Nephron progenitor cell (in vitro differentiated cells): ENCODE results near the gene THAP12.

ENCODE experiments used
- DNase-seq: peaks from one replicate; pipeline ENCODE4 v3.0.0; 2021
- H3K27ac Mint-ChIP-seq: 2 replicates; pipeline ENCODE4 v1.8.0; 2021; ENCODE audit warnings: mild to moderate bottlenecking, moderate library complexity, mixed read lengths
- H3K27me3 Mint-ChIP-seq: 2 replicates; pipeline ENCODE4 v1.8.0; 2021; ENCODE audit warnings: mild to moderate bottlenecking, low read depth, mixed read lengths; ENCODE audit not compliant: poor library complexity
- H3K36me3 Mint-ChIP-seq: 2 replicates; pipeline ENCODE4 v1.8.0; 2021; ENCODE audit warnings: low read depth, mixed read lengths
- H3K4me1 Mint-ChIP-seq: 2 replicates; pipeline ENCODE4 v1.8.0; 2021; ENCODE audit warnings: mixed read lengths
- H3K4me3 Mint-ChIP-seq: 2 replicates; pipeline ENCODE4 v1.8.0; 2021; ENCODE audit warnings: mild to moderate bottlenecking, moderate library complexity, mixed read lengths
- H3K9me3 Mint-ChIP-seq: 2 replicates; pipeline ENCODE4 v1.8.0; 2021; ENCODE audit warnings: mild to moderate bottlenecking, moderate library complexity, mixed read lengths
- TF ChIP-seq, protein P1 (sequence below): fragments of 200-600 bp; sonication (generic); IDR thresholded peaks from 2 replicates; pipeline ENCODE4 v1.5.0; 2021; ENCODE audit warnings: antibody characterized with exemption

The THAP12 gene

DNA sequence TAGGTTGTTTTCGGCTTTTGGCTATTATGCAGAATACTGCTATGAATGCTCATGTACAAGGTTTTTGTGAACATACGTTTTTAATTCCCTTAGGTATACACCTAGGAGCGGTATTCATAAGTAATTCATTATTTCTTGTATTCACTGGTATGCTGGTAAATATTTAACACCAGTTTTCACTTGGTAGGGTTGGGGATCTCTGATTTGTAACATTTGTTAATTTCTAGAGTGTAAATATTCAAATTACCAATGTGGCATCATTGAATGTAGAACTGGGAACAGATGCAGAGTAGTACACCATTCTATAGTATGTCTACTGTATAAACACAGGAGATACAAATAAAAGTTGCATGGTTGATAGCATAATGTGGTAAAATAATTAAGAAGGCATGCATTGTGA lies 16.5 kb upstream of the THAP12 start:
- Mint-ChIP-seq H3K9me3 (no peaks in the 10 kb centered on the region), H3K4me3 (no peak overlapping the region), H3K27ac (no peak overlapping the region)

DNA sequence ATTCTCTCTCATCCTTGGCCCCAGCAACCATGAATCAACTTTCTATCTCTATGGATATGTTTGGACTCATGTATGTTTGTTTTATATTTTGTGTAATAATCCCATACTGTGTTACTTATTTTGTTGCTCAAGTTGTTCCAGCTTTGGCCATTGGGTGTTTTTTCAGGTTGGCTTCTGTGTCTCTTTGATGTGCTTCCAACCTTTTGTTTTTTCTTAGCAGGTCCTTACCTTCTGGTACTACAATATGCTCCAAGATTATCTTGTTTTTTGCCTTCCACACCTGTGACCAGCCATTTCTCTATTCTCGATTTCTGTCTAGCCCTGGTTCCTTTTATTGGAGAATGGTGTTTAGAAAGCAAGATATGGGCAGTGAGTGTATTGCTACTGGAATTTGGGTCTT lies 14.4 kb upstream of the THAP12 start:
- H3K36me3 Mint-ChIP-seq = peaks cover 26% of the 10 kb centered on the region
- no peak for DNase-seq
- peaks cover 13% of the 10 kb centered on the region for H3K4me1 Mint-ChIP-seq
- TF ChIP-seq, protein P1, sequence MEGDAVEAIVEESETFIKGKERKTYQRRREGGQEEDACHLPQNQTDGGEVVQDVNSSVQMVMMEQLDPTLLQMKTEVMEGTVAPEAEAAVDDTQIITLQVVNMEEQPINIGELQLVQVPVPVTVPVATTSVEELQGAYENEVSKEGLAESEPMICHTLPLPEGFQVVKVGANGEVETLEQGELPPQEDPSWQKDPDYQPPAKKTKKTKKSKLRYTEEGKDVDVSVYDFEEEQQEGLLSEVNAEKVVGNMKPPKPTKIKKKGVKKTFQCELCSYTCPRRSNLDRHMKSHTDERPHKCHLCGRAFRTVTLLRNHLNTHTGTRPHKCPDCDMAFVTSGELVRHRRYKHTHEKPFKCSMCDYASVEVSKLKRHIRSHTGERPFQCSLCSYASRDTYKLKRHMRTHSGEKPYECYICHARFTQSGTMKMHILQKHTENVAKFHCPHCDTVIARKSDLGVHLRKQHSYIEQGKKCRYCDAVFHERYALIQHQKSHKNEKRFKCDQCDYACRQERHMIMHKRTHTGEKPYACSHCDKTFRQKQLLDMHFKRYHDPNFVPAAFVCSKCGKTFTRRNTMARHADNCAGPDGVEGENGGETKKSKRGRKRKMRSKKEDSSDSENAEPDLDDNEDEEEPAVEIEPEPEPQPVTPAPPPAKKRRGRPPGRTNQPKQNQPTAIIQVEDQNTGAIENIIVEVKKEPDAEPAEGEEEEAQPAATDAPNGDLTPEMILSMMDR = no peak
- no peak overlapping the region for H3K27ac Mint-ChIP-seq
- peaks cover 8% of the 10 kb centered on the region for H3K27me3 Mint-ChIP-seq
- no peak overlapping the region for H3K4me3 Mint-ChIP-seq
- H3K9me3 Mint-ChIP-seq = no peaks in the 10 kb centered on the region

More for the DNA sequence above, 16.5 kb upstream of the THAP12 start:
- Mint-ChIP-seq H3K4me1 (peaks cover 24% of the 10 kb centered on the region), H3K27me3 (peaks cover 8% of the 10 kb centered on the region), H3K36me3 (peaks cover 31% of the 10 kb centered on the region)
- DNase-seq = no peak
- TF ChIP-seq, protein P1 = no peak

DNA sequence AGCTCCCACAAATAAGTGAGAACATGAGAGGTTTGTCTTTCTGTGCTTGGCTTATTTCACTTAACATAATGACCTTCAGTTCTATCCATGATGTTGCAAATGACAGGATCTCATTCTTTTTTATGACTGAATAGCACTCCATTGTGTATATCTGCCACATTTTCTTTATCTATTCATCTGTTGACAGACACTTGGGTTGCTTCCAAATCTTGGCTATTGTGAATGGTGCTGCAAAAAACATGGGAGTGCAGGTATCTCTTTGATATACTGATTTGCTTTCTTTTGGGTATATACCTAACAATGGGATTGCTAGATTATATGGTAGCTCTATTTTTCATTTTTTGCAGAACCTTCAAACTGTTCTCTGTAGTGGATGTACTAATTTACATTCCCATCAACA lies 13.5 kb upstream of the THAP12 start:
- Mint-ChIP-seq H3K27me3 (peaks cover 8% of the 10 kb centered on the region), H3K9me3 (no peaks in the 10 kb centered on the region), H3K27ac (no peak overlapping the region), H3K4me3 (no peak overlapping the region), H3K4me1 (peaks cover 11% of the 10 kb centered on the region), H3K36me3 (peaks cover 27% of the 10 kb centered on the region)
- TF ChIP-seq, protein P1 = no peak
- no peak for DNase-seq

DNA sequence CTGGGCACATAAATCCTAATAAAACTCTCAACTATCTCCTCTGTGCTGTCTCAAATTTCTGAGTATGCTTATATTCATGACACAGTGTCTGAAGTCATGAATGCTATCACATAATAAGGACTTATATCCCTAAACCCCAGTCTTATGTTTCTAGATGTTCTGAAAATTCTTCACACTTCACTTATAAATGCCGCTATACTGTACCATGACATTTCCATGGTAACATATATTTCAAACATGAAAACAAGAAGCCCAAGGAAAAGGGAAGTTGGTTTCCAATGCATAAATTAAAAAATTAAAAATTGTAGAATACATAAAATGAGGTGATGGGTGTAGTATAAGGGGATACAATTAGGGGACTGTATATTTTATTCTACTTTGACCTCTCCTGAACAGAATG lies 11.9 kb upstream of the THAP12 start:
- Mint-ChIP-seq H3K27me3 (peaks cover 8% of the 10 kb centered on the region), H3K36me3 (peaks cover 27% of the 10 kb centered on the region), H3K4me1 (peaks cover 22% of the 10 kb centered on the region), H3K9me3 (no peaks in the 10 kb centered on the region), H3K4me3 (no peak overlapping the region), H3K27ac (no peak overlapping the region)
- TF ChIP-seq, protein P1 = no peak
- DNase-seq = no peak

DNA sequence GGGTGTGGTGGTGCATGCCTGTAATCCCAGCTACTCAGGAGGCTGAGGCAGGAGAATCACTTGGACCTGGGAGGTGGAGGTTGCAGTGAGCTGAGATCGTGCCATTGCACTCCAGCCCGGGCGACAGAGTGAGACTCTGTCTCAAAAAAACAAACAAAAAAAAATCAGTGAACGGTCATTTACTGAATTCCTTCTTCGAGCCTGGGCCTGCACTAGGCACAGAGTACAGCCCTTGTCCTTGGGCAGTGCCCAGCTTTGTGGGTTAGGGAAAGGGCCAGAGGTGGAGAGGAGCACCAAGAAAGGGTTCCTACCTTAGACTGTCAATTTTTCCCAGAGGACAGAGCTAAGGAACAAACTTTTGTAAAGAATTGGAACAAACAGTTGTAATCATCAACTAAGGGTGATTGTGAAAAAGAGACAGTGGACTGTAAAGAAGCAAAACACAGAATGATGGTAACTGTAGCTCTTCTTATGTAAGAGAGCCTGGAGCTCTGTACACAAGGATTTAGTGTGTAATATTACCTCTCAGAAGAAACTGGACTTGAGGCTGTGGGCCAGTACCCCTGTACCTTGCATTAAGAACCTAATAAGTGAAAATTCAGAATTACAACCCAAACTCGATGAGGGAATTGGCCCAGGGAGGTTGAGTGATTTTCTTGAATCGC lies 11.0 kb upstream of the THAP12 start:
- Mint-ChIP-seq H3K4me1 (peaks cover 22% of the 10 kb centered on the region), H3K4me3 (no peak overlapping the region), H3K9me3 (no peaks in the 10 kb centered on the region), H3K36me3 (peaks cover 27% of the 10 kb centered on the region), H3K27me3 (peaks cover 8% of the 10 kb centered on the region), H3K27ac (peak overlapping the region; percentile 45)
- DNase-seq = no peak
- TF ChIP-seq, protein P1 = no peak

DNA sequence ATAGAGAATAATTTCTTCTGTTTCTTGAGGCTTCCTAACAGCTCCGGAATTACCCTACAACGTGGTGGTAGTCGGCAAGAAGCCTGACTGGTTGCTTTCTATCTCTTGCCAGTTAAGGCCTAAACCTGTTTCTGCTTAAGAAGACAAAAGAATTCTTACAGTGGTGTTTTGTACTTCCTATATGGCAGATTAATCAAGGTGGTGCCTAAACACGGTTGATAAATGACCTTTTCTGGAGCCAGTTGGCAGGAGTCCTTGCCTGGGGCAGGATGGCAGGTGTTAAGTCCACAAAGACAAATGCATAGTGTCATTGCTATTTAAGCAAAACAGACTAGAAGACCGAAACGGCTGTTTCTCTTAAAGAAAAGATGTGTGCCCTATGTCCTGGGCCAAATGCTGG lies 10.1 kb upstream of the THAP12 start:
- H3K4me1 Mint-ChIP-seq = peaks cover 30% of the 10 kb centered on the region
- no peak for DNase-seq
- peaks cover 8% of the 10 kb centered on the region for H3K27me3 Mint-ChIP-seq
- H3K9me3 Mint-ChIP-seq = no peaks in the 10 kb centered on the region
- TF ChIP-seq, protein P1 = no peak
- H3K36me3 Mint-ChIP-seq = peaks cover 28% of the 10 kb centered on the region
- peak overlapping the region; percentile 88 for H3K27ac Mint-ChIP-seq
- no peak overlapping the region for H3K4me3 Mint-ChIP-seq
